PFSK-1 (cell line): ENCODE data around the gene DDX41.

Experiments used
- FOXP2 ChIP-seq: optimal IDR thresholded peaks from 2 replicates; pipeline ENCODE3; 2011; ENCODE audit warnings: borderline replicate concordance, control low read depth, inconsistent platforms; ENCODE audit not compliant: insufficient read depth; ENCODE audit errors: extremely low read length, extremely low read depth
- POLR2AphosphoS5 ChIP-seq: IDR thresholded peaks from 2 replicates; pipeline ENCODE4 v1.6.1; 2012; ENCODE audit warnings: low read depth, mild to moderate bottlenecking, control low read depth, low read length, moderate library complexity
- SIN3A ChIP-seq: IDR thresholded peaks from 2 replicates; pipeline ENCODE4 v1.6.1; 2012; ENCODE audit warnings: mild to moderate bottlenecking, low read length, moderate library complexity, borderline replicate concordance; ENCODE audit not compliant: insufficient read depth
- TAF1 ChIP-seq: IDR thresholded peaks from 2 replicates; pipeline ENCODE4 v1.6.1; 2012; ENCODE audit warnings: low read length, control low read depth, borderline replicate concordance; ENCODE audit not compliant: insufficient read depth
- TF ChIP-seq, protein P1 (sequence below), 2 experiments: IDR thresholded peaks; 2 replicates each; pipeline versions ENCODE4 v1.6.1 to v1.8.0; 2011 to 2012; ENCODE audit warnings: low read depth in 2 of 2, low read length in 2 of 2, control low read depth in 1 of 2, inconsistent platforms in 1 of 2, mild to moderate bottlenecking in 1 of 2, moderate library complexity in 1 of 2; ENCODE audit not compliant: insufficient read depth in 1 of 2

Gene DDX41

DNA sequence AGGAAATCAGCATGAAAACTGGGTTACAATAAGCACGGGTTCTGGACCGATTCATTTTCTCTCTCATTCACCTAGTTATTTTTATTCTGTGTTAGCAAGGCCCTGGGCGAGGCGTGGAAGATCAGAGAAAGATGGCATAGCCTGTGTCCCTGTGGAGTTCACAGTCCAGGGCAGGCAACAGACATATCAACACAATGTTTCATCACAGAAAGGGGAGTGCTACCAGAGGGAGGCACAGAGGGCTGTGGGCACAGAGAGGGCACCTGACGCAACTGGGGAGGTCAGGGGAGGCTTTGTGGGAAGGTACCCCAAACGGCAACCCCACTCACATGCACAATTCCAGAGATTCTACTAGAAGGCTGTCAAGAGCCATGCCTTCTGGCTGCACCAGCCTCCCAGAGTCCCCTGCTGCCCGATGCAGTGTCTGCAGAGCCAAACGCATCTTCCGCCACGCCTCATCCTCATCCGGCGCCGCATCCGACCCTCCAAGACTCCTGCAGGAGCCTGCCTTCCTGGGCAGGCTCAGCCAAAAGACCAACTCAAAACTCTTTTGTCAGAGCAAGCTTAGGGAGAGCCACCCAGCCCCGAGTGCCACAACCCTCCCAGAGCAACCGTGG is 36.2 kb upstream of the DDX41 start:
- TF ChIP-seq POLR2AphosphoS5 (no peak), TAF1 (no peak), FOXP2 (no peak), SIN3A (no peak)
- TF ChIP-seq, protein P1, sequence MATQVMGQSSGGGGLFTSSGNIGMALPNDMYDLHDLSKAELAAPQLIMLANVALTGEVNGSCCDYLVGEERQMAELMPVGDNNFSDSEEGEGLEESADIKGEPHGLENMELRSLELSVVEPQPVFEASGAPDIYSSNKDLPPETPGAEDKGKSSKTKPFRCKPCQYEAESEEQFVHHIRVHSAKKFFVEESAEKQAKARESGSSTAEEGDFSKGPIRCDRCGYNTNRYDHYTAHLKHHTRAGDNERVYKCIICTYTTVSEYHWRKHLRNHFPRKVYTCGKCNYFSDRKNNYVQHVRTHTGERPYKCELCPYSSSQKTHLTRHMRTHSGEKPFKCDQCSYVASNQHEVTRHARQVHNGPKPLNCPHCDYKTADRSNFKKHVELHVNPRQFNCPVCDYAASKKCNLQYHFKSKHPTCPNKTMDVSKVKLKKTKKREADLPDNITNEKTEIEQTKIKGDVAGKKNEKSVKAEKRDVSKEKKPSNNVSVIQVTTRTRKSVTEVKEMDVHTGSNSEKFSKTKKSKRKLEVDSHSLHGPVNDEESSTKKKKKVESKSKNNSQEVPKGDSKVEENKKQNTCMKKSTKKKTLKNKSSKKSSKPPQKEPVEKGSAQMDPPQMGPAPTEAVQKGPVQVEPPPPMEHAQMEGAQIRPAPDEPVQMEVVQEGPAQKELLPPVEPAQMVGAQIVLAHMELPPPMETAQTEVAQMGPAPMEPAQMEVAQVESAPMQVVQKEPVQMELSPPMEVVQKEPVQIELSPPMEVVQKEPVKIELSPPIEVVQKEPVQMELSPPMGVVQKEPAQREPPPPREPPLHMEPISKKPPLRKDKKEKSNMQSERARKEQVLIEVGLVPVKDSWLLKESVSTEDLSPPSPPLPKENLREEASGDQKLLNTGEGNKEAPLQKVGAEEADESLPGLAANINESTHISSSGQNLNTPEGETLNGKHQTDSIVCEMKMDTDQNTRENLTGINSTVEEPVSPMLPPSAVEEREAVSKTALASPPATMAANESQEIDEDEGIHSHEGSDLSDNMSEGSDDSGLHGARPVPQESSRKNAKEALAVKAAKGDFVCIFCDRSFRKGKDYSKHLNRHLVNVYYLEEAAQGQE (IDR thresholded peaks at IDR 0.05; ENCODE audit: insufficient read depth in 1 of 2, low read depth in 2 of 2, low read length in 2 of 2) = no peak

DNA sequence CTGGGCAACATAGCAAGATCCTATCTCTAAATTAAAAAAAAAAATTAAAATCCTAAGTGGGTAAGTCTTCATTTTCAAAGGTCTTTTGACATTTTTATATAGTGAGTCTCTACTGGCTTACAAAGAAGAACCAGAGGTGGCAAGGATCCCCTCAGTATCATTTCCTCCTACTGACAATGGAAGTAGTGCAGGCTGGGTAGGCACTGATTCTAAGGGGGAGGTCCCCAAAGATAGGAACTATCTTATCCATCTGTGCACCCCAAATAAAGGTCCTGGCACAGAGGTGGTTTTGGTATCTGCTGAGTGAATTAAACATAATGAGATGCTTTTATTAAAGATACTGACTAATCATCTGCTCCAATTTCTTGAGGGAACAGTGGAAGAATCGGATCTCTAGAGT is 33.4 kb upstream of the DDX41 start:
- no peak for TF ChIP-seq POLR2AphosphoS5
- TF ChIP-seq, protein P1 (IDR thresholded peaks at IDR 0.05; ENCODE audit: insufficient read depth in 1 of 2, low read depth in 2 of 2, low read length in 2 of 2) = no peak
- TF ChIP-seq SIN3A = no peak
- no peak for TF ChIP-seq TAF1
- no peak for TF ChIP-seq FOXP2

DNA sequence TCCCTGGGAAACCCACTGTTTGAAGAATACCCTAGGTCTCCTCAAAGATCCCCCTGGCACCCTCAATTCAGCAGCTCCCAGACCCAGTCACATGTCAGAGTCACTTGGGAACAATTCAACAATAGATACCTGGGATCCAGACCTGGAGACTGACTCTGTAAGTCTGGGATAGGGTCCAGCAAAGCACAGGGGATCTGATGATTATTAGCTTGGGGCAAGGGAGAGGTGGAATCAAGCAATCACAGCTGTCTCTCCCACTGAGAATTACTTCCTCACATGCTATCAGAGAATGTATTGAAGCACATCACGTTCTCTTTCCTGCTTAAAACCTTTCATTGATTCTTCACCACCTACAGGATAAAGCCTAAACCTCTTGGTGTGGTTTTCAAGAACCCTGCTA is 31.7 kb upstream of the DDX41 start:
- TF ChIP-seq SIN3A = no peak
- TF ChIP-seq TAF1 = no peak
- TF ChIP-seq POLR2AphosphoS5 = no peak
- TF ChIP-seq, protein P1 (IDR thresholded peaks at IDR 0.05; ENCODE audit: insufficient read depth in 1 of 2, low read depth in 2 of 2, low read length in 2 of 2) = no peak
- TF ChIP-seq FOXP2 = no peak

DNA sequence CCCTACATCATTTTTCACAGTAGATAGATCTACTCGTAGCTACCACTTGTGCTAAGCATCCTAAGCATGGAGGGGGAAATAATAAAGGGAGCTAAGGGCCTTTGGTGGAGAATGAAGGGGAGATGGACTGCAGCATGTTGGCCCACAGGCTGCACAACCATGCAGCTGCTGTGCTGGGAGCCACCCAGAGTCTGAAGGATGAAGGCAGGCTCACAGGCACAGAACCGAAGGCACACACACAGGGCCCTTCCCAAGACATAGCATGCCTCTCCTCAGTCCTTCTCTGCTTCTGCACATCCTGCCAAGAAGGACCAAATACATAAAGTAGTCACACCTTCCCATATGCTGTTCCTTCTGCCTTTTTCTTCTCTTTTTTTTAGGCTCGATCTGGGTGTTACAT is 31.0 kb upstream of the DDX41 start:
- TF ChIP-seq, protein P1 (IDR thresholded peaks at IDR 0.05; ENCODE audit: insufficient read depth in 1 of 2, low read depth in 2 of 2, low read length in 2 of 2) = no peak
- TF ChIP-seq TAF1 (no peak), POLR2AphosphoS5 (no peak), FOXP2 (no peak), SIN3A (no peak)

DNA sequence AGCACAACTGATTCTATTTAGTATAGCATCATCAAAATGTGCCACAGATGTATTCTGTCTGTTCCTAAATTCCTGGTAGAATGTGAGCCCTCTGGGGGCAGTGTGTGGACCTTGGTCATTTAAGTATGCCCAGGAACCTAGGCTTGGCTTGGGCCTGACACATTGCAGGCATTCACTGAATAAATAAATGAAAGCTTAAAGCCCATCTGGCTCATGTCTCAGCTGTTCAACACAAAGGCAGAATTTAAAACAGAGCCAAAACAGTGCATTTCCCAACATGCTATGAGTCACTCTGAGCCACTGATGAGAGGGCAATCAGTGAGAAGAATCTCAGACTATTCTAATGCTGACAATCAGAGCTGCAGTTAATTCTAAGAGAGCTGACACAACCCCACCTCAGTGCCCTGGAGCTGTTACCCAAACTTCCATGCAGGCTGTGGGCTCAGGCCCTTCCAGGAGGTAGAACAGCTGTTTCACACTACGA is 29.5 kb upstream of the DDX41 start:
- TF ChIP-seq POLR2AphosphoS5 (no peak; the same call in 1 of the 2 replicates), TAF1 (no peak), SIN3A (no peak; the same call in 1 of the 2 replicates), FOXP2 (no peak)
- TF ChIP-seq, protein P1 (IDR thresholded peaks at IDR 0.05; ENCODE audit: insufficient read depth in 1 of 2, low read depth in 2 of 2, low read length in 2 of 2) = no peak
